Mesodermal cell (in vitro differentiated cells): ENCODE results near the gene RPS5.

ENCODE experiments used
- H3K27ac ChIP-seq: 2 replicates; pipeline ENCODE4 v1.7.0; 2013; ENCODE audit warnings: mild to moderate bottlenecking, low read depth, low read length, moderate library complexity; ENCODE audit not compliant: severe bottlenecking
- H3K36me3 ChIP-seq: 2 replicates; pipeline ENCODE4 v1.7.1; 2013; ENCODE audit warnings: mild to moderate bottlenecking, low read length, moderate library complexity; ENCODE audit not compliant: control insufficient read depth, insufficient read depth
- H3K4me1 ChIP-seq: one replicate; pipeline ENCODE4 v1.7.1; 2013; ENCODE audit warnings: mild to moderate bottlenecking, low read length; ENCODE audit not compliant: insufficient read depth, control insufficient read depth, poor library complexity, severe bottlenecking
- H3K4me3 ChIP-seq: 2 replicates; pipeline ENCODE4 v1.7.0; 2013; ENCODE audit warnings: low read length, control low read depth, mild to moderate bottlenecking; ENCODE audit not compliant: insufficient read depth, poor library complexity, severe bottlenecking; ENCODE audit errors: extremely low read depth
- H3K9me3 ChIP-seq: 2 replicates; pipeline ENCODE4 v1.7.1; 2013; ENCODE audit warnings: mild to moderate bottlenecking, low read length, moderate library complexity; ENCODE audit not compliant: control insufficient read depth
- WGBS, 2 experiments: methylation state at CpG; one replicate each; pipeline ENCODE4 v1.1.5; 2013; ENCODE audit warnings: missing lambda C conversion rate in 2 of 2; ENCODE audit not compliant: insufficient coverage in 2 of 2; 5-methylcytosine and 5-hydroxymethylcytosine counted together

RPS5 gene

GRCh38 chr19:58379246-58379645 lies 7.8 kb upstream of the RPS5 start:
- Histone ChIP-seq H3K4me1 (no peaks in the 10 kb centered on the region), H3K36me3 (no peaks in the 10 kb centered on the region), H3K9me3 (no peaks in the 10 kb centered on the region), H3K27ac (no peak overlapping the region), H3K4me3 (no peak overlapping the region)
- 88 to 94% methylated on average over 6 of the region's 6 CpGs for WGBS, 2 experiments

GRCh38 chr19:58380037-58380661 lies 6.9 kb upstream of the RPS5 start:
- peaks cover 1% of the 10 kb centered on the region for H3K4me1 ChIP-seq
- peak overlapping the region; percentile 75 for H3K27ac ChIP-seq
- no peaks in the 10 kb centered on the region for H3K36me3 ChIP-seq
- no peaks in the 10 kb centered on the region for H3K9me3 ChIP-seq
- WGBS, 2 experiments = 11 to 15% methylated on average over 24 of the region's 24 CpGs
- peak overlapping the region; percentile 64 for H3K4me3 ChIP-seq

DNA sequence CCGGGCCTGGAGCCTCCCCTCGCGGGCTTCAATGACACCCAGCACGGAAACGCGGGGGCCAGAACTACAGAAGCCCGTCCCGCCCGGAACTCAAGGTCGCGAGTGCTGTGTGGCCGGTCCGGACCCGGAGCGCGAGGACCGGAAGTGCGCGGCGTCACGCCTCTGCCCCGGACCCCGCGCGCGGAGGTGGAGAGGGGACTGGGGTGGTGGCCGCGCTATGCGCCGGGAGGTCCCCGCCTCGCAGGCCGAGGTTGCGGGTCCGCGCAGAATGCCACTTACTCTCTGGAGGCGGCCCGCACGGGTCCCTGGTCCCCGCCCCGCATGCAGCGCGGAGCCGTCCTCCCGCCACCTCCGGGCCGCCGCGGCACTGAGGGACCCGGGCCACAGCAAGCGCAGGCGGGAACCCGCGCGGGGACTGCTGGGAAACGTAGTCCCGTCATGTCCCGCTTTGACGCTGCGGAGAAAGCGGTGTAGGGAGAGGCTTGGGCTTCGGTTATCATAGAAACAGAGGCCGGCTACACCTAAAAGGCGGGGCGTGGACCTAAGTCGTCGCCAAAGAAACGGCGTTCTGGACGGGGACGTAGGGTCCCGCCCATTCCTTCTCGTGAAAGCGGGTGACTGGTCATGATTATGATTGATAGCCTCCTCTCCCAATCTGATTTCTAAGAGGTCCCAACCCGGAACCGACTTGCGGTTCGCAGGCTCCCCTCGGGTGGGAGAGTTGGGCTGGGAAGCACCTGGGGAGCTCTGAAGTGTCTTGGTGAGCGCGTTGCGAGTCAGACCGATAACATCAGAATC lies 6.2 kb upstream of the RPS5 start, which contains the start of gene ZNF837:
Gene ZNF837 (minus strand): TSS at position 369 of the 798 bp plus-strand sequence. CDS start 11,698 bp downstream, outside the sequence.
- Histone ChIP-seq H3K9me3 (no peaks in the 10 kb centered on the region), H3K4me3 (peak within 1 kb of the TSS; percentile 64), H3K36me3 (no peaks in the 10 kb centered on the region), H3K4me1 (peaks cover 8% of the 10 kb centered on the region), H3K27ac (peak within 1 kb of the TSS; percentile 75)
- 0% methylated on average over 64 to 65 of the region's 83 CpGs for WGBS, 2 experiments

DNA sequence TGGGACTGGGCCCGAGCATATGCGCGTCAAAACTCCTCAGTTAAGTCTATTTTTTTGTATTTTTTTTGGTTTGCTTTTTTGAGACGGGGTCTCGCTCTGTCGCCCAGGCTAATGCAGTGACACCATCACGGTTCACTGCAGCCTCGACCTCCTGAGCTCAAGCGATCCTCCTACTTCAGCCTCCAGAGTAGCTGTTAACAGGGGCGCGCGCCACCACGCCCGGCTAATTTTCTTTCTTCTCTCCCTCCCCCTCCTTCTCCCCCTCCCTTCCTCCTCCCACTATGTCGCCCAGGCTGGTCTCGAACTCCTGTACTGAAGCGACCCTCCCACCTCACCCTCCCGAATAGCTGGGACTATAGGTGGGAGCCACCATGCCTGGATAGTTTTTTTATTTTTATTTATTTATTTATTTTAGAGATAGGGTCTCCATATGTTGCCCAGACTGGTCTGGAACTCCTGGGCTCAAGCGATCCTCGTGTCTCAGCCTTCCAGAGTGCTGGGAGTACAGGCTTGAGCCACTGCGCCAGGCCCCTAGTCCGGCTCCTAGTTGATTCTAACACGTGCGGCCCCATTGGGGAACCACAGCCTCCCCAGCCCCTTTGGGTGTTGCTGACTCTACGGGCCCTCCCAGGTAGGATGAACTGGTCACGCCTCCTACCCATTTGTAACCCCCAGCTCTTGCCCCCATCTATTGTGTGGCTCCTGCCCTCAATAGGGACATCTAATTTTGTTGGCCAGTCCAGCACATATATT lies 5.4 kb upstream of the RPS5 start:
- peak overlapping the region; percentile 64 for H3K4me3 ChIP-seq
- H3K36me3 ChIP-seq = no peaks in the 10 kb centered on the region
- H3K9me3 ChIP-seq = no peaks in the 10 kb centered on the region
- H3K4me1 ChIP-seq = peaks cover 11% of the 10 kb centered on the region
- 55 to 67% methylated on average over 14 to 23 of the region's 26 CpGs for WGBS, 2 experiments
- H3K27ac ChIP-seq = peak overlapping the region; percentile 57

DNA sequence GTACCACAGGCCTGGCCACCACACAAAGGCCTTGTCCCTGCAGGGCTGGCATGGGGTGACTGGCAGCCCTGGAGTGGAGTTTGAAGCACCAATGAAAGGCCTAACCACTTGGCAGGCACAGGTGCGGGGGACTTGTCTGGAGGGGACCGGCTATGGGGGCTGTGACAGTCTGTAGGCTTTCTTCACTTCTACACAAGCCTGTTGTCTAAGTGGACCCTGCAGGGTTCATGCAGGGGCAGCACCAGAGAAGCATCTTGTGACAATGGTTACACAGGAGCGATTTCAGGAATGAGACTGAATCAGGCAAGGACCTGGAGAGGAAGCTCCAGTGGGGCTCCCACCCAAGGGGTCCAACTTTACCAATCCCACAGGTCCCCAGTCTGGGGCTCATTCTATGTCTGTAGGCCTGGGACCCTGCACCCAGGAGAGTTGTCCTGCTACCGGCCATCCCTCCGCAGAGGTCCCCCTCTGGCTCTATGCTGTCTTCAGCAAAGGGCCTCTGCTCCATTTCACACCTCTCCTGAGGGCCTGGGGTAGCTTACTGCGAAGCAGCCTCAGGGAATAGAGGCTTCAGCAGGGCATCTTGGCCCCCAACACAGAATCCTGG lies 4.0 kb upstream of the RPS5 start:
- 85 to 95% methylated on average over 5 of the region's 6 CpGs for WGBS, 2 experiments
- Histone ChIP-seq H3K4me1 (peaks cover 14% of the 10 kb centered on the region), H3K4me3 (no peak overlapping the region), H3K9me3 (no peaks in the 10 kb centered on the region), H3K36me3 (peaks cover 6% of the 10 kb centered on the region), H3K27ac (no peak overlapping the region)

- Histone ChIP-seq H3K4me3 (peak overlapping the region; percentile 81), H3K9me3 (no peaks in the 10 kb centered on the region), H3K27ac (peak overlapping the region; percentile 5), H3K4me1 (peaks cover 27% of the 10 kb centered on the region), H3K36me3 (peaks cover 26% of the 10 kb centered on the region)
- WGBS, 2 experiments = 93 to 94% methylated on average over 9 of the region's 9 CpGs
These were observed 1.7 kb upstream of the RPS5 start for GRCh38 chr19:58385313-58385890.

GRCh38 chr19:58385891-58386575 lies 1.0 kb upstream of the RPS5 start:
- no peaks in the 10 kb centered on the region for H3K9me3 ChIP-seq
- H3K4me3 ChIP-seq = peak overlapping the region; percentile 81
- H3K27ac ChIP-seq = peak overlapping the region; percentile 98
- 19 to 21% methylated on average over 24 to 26 of the region's 36 CpGs for WGBS, 2 experiments
- H3K4me1 ChIP-seq = peaks cover 27% of the 10 kb centered on the region
- H3K36me3 ChIP-seq = peaks cover 33% of the 10 kb centered on the region

- Histone ChIP-seq H3K4me1 (peaks cover 27% of the 10 kb centered on the region), H3K27ac (peak overlapping the region; percentile 50), H3K9me3 (no peaks in the 10 kb centered on the region), H3K36me3 (peaks cover 46% of the 10 kb centered on the region), H3K4me3 (peak overlapping the region; percentile 81)
- WGBS, 2 experiments = 9% methylated on average over 35 to 36 of the region's 39 CpGs
These were observed 487 bp downstream of the RPS5 start for GRCh38 chr19:58387338-58388174.

- Histone ChIP-seq H3K36me3 (peaks cover 51% of the 10 kb centered on the region), H3K9me3 (no peaks in the 10 kb centered on the region), H3K27ac (no peak overlapping the region), H3K4me1 (peaks cover 27% of the 10 kb centered on the region), H3K4me3 (peak overlapping the region; percentile 81)
- WGBS, 2 experiments = 100% methylated on average over 1 to 2 of the region's 3 CpGs
These were observed 1.1 kb downstream of the RPS5 start for GRCh38 chr19:58388175-58388526.
